Ovary (tissue), 9 donors: ENCODE data around the gene ATXN7L3. TPM values are rescaled to one million over a fixed set of nuclear protein-coding genes. Genes with fewer than 3 reads are reported as not detected.

Experiments
- DNase-seq, 5 donors: peaks; one replicate each; pipeline ENCODE4 v3.0.0-alpha.2; 2019 to 2020
- H3K27ac ChIP-seq, 2 donors: fragments of 200-600 bp; one replicate each; pipeline versions ENCODE4 v1.5.1 to v1.8.0; 2019 to 2022
- H3K27me3 ChIP-seq: fragments of 200-600 bp; one replicate; pipeline ENCODE4 v1.8.0; 2022
- H3K36me3 ChIP-seq: fragments of 200-600 bp; sonication (generic); one replicate; pipeline ENCODE4 v1.5.1; 2019
- H3K4me1 ChIP-seq: one replicate; pipeline ENCODE4 v1.8.1; 2013; ENCODE audit warnings: mild to moderate bottlenecking, moderate library complexity; ENCODE audit not compliant: insufficient read depth
- H3K4me3 ChIP-seq: fragments of 200-600 bp; sonication (generic); one replicate; pipeline ENCODE4 v1.5.1; 2017
- H3K9me3 ChIP-seq, 2 donors: fragments of 200-600 bp in 1 of 2; sonication (generic) in 1 of 2; one replicate each; pipeline versions ENCODE4 v1.5.1 to v1.8.1; 2013 to 2019; ENCODE audit warnings: mild to moderate bottlenecking in 1 of 2, moderate library complexity in 1 of 2
- EP300 ChIP-seq: sonication (generic); formaldehyde crosslinking; IDR thresholded peaks from one replicate; pipeline ENCODE4 v1.6.1; 2017; ENCODE audit warnings: antibody characterized with exemption
- POLR2A ChIP-seq: fragments of 450-650 bp; IDR thresholded peaks from one replicate; pipeline ENCODE4 v1.6.1; 2017; ENCODE audit warnings: antibody characterized with exemption, mild to moderate bottlenecking, moderate library complexity
- WGBS, 3 donors: extraction: QIAGEN DNeasy Blood & Tissue Kit in 1 of 3; methylation state at CpG; one replicate each; pipeline versions ENCODE4 v1.1.5 to v1.1.7; 2013 to 2017; 5-methylcytosine and 5-hydroxymethylcytosine counted together
- intact Hi-C, 4 donors: fragments of 100-400 bp; cut with DNase I; formaldehyde crosslinking; loops; one replicate each; pipeline versions ENCODE4 v1.11.0 to v1.15.1; 2022 to 2023
- polyA plus RNA-seq, 2 donors: library from polyadenylated mRNA; stranded (reverse); fragments of 200-250 nt in 1 of 2; fragments of 350-450 nt in 1 of 2; fragmentation: Illumina TruSeq in 1 of 2; extraction: RNeasy Lipid Tissue Mini Kit (QIAGEN cat#74804) in 1 of 2; gene quantifications; one replicate each; pipeline ENCODE4 v1.2.3, GENCODE V29; 2013 to 2014
- total RNA-seq, 7 donors: library from RNA; depleted of rRNA in 2 of 7; stranded (reverse); fragments of >200 nt in 2 of 7; fragmentation: NEBNext Ultra II Directional in 3 of 7; extraction: Animal tissue kit (Norgen Biotek cat#: 25700) in 3 of 7; gene quantifications; one replicate each; pipeline versions ENCODE4 v1.1.0 to v1.2.4, GENCODE V29; 2016 to 2023
- TF ChIP-seq, protein P1 (sequence below), 3 donors: fragments of 450-650 bp in 2 of 3; fragments of 200-600 bp in 1 of 3; IDR thresholded peaks; one replicate each; pipeline versions ENCODE4 v1.5.1 to v1.8.0; 2016 to 2022; ENCODE audit warnings: antibody characterized with exemption in 3 of 3, mild to moderate bottlenecking in 1 of 3
- donor health status: DM: no; HTN: no; CAD: no; lungs with moderate emphysema.
- donor health status: DM: no; HTN: no; CAD: no.
- donor health status: Bipolar disorder and iron deficiency.
- donor health status: DM: yes; HTN: yes; CAD: no.
- donor health status: DM: no; HTN: no; CAD: no.
- donor health status: DM: yes; HTN: yes; CAD: no.

Gene ATXN7L3
- total and polyA plus RNA-seq, 9 donors: 25.3 to 97.4 (median 54.9) TPM

GRCh38 chr17:44233582-44233981 is 33.9 kb upstream of the ATXN7L3 start:
- no peak overlapping the region for H3K27ac ChIP-seq
- H3K9me3 ChIP-seq: no peaks in the 10 kb centered on the region
- TF ChIP-seq, protein P1, sequence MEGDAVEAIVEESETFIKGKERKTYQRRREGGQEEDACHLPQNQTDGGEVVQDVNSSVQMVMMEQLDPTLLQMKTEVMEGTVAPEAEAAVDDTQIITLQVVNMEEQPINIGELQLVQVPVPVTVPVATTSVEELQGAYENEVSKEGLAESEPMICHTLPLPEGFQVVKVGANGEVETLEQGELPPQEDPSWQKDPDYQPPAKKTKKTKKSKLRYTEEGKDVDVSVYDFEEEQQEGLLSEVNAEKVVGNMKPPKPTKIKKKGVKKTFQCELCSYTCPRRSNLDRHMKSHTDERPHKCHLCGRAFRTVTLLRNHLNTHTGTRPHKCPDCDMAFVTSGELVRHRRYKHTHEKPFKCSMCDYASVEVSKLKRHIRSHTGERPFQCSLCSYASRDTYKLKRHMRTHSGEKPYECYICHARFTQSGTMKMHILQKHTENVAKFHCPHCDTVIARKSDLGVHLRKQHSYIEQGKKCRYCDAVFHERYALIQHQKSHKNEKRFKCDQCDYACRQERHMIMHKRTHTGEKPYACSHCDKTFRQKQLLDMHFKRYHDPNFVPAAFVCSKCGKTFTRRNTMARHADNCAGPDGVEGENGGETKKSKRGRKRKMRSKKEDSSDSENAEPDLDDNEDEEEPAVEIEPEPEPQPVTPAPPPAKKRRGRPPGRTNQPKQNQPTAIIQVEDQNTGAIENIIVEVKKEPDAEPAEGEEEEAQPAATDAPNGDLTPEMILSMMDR (IDR thresholded peaks at IDR 0.05): no peak
- TF ChIP-seq POLR2A (no peak), EP300 (no peak)
- H3K4me1 ChIP-seq: no peaks in the 10 kb centered on the region
- no peak for DNase-seq
- no peak overlapping the region for H3K4me3 ChIP-seq
- H3K36me3 ChIP-seq: no peaks in the 10 kb centered on the region
- WGBS, 3 donors: 58 to 63% (median 59%) methylated on average over 5 of the region's 5 CpGs
- H3K27me3 ChIP-seq: no peaks in the 10 kb centered on the region
- intact Hi-C loops: no loop called here

GRCh38 chr17:44232061-44232460 is 32.4 kb upstream of the ATXN7L3 start:
- intact Hi-C loops: no loop called here
- no peaks in the 10 kb centered on the region for H3K27me3 ChIP-seq
- no peak overlapping the region for H3K27ac ChIP-seq
- H3K4me1 ChIP-seq: no peaks in the 10 kb centered on the region
- no peak for TF ChIP-seq EP300
- TF ChIP-seq, protein P1 (IDR thresholded peaks at IDR 0.05): no peak
- TF ChIP-seq POLR2A: no peak
- H3K4me3 ChIP-seq: no peak overlapping the region
- no peaks in the 10 kb centered on the region for H3K36me3 ChIP-seq
- H3K9me3 ChIP-seq: no peaks in the 10 kb centered on the region
- WGBS, 3 donors: 85 to 91% (median 88%) methylated on average over 7 of the region's 7 CpGs
- no peak for DNase-seq

DNA sequence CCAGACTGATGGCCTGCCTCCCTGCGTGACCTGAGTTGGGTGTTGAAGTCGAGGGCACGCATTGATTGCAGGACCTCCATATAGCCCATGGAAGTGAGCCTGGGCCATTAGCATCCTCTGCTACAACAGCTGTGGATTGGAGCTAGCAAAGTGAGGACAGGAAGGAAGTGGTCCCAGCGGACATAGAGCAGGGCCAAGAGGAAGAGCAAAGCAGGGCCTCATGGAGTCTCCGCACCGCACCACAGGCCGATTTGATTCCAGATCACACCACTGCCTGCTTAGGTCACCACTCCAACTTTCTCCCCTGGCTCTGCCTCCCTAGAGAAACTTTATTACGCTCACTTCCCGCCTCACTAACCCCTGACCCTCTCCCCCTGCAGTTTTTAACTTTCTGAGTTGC is 30.5 kb upstream of the ATXN7L3 start:
- intact Hi-C loops: no loop called here
- no peaks in the 10 kb centered on the region for H3K36me3 ChIP-seq
- H3K4me1 ChIP-seq: no peaks in the 10 kb centered on the region

DNA sequence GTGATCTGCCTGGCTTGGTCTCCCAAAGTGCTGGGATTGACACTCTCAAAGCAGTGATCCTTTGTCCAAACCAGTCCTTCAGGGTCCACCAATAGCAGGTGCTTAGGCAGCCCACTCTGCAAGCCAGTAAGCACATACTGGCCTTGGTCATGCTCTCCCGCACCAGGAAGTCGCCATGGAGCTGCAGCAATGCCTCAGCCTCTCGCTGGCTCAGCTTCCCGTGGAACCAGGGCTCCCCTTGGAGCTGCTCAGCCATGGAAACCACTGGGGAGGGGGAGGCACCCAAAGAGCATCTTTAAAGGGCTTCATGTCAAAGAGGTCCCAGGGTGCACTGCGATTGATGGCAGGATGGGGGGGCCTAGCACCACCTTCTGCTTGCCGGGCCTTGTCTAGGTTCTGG is 29.4 kb upstream of the ATXN7L3 start:
- intact Hi-C loops: no loop called here
- no peak overlapping the region for H3K27ac ChIP-seq
- WGBS, 3 donors: 71 to 77% (median 74%) methylated on average over 6 of the region's 6 CpGs

More for the DNA sequence above, 30.5 kb upstream of the ATXN7L3 start:
- WGBS, 3 donors: 72 to 85% (median 74%) methylated on average over 9 of the region's 9 CpGs
- no peak overlapping the region for H3K4me3 ChIP-seq
- no peak for DNase-seq
- TF ChIP-seq POLR2A (no peak), EP300 (no peak)
- TF ChIP-seq, protein P1 (IDR thresholded peaks at IDR 0.05): no peak
- H3K9me3 ChIP-seq: no peaks in the 10 kb centered on the region
- no peaks in the 10 kb centered on the region for H3K27me3 ChIP-seq
- no peak overlapping the region for H3K27ac ChIP-seq

More for the DNA sequence above, 29.4 kb upstream of the ATXN7L3 start:
- Histone ChIP-seq H3K4me1 (no peaks in the 10 kb centered on the region), H3K4me3 (no peak overlapping the region), H3K9me3 (no peaks in the 10 kb centered on the region), H3K36me3 (no peaks in the 10 kb centered on the region), H3K27me3 (no peaks in the 10 kb centered on the region)
- TF ChIP-seq EP300 (no peak), POLR2A (no peak)
- TF ChIP-seq, protein P1 (IDR thresholded peaks at IDR 0.05): no peak
- no peak for DNase-seq
